GM19372 (cell line): ENCODE results near the gene HOTAIR.

Experiments
- ATAC-seq: cut with Tn5 transposase; IDR thresholded peaks from one replicate; pipeline ENCODE4 v1.9.1; 2021; ENCODE audit warnings: mild to moderate bottlenecking, low read depth, moderate library complexity; ENCODE audit not compliant: unreplicated experiment

Gene HOTAIR

DNA sequence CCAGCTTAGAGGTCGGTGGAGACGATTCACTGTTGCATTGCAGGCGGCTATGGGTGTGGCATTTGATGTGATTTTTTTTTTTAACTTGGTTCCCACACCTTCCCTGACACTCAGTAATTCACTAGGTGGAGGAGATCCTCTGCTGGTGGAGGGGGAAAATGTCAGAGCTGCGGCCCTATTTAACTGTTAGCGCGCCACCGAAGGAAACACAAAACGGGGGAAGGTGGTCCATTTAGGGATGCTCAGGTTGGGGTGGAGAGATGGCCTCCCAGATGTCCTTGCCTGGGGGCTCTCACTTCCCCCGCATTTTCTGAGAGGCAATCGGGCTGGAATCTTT, 24.3 kb downstream of the HOTAIR start:
- ATAC-seq = no peak

DNA sequence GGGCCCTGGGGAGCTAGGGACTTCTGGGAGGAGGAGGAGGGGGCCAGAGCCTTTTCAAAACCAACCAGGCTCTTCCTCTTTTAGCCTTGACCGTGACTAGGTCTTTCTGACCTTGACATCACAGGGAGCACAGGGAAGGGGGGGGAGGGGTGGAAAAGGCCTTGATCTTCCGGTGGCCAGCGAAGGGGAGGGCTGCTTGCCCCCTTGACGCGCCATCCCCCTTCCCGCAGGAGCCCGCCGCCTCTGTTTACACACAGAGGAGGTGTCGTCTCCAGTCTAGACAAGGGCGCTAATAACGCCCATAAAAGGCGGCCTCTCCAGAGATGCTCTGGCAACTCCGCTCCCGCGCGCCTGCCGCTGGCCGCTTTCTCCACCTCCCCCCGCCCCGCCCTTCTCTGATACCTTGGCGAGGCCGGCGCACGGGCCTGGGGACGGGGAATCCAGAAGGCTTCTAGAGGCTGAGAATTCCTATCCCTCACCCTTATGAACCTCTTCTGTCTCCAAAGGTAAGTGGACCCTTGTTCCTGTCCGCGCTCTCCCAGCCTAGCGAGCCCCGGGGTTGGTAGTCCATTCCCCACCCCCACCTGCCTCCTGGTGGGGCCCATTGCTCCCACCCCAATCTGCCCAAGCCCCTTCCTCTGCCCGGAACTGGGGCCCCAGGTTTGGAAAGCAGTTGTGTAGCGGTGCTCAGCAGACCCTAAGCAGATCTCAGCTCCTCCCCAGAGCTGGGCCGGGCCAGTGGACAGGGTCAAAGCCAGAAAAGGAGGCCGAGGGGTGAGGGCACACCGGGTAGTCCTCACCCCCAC, 24.9 kb downstream of the HOTAIR start:
- ATAC-seq = no peak

DNA sequence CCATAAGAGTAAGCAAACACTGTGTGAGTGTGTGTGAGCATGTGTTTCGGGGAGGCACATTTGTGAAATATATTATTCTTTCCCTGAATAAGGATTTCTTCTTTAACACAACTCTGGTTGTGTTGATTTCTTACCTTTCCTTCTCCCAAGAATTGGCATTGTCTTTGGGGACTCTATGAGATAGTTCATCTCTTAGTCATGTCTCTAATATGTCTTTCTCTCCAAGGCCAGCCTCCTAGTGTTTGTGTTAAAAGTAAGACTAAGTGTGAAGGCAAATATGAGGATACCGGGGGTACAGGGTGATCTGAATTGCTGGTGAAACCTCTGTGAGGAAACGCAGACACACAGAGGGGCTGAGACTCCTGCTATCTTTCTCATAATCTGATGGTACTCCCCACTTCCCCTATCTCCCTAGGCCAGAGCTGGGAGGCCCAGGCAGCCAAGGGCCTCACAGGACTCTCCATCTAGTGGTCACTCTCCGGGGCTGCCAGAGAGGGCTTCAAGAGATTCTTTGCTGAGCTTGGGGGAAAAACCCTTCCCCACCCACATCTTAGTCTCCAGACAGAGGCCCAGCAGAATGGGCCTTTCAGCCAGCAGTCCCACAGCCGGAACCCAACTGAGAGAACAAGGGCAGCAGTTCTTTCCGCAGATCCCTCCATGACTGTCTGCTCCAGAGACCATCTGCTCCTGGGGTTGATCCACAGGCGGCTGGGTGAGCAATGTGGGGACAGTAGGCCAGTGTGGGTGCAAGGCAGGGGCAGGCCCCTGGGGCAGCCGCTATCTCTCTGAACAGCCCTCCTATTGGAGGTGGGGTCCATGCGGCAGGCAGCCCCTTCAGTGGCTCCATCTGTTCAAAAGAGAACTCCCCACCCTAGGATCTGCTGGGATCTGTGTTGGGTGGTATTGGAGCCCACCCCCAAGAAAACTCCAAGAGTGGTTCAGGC, 25.8 kb downstream of the HOTAIR start:
- no peak for ATAC-seq

DNA sequence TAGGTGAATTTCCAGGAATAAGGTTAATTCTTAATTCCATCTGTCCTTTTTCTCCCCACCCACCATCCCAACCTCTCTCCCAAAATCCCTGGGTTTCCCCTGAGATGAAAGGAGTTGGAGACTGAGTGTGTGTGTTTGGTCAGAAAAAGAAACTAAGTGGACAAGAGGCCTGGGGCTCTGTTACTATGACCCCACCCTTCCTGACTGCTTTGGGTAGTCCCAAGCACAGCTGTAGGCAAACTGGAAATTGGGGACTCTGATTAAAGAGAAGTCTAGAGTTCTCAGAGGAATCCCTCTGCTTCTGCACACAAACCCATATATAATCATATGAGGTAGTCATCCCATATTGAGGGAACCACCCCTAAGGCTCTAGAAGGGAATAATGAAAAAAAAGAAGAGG, 27.0 kb downstream of the HOTAIR start:
- ATAC-seq = no peak

GRCh38 chr12:53944907-53945847, 29.6 kb downstream of the HOTAIR start:
- ATAC-seq = no peak

- no peak for ATAC-seq
Observed at GRCh38 chr12:53944209-53944608, 30.5 kb downstream of the HOTAIR start.

DNA sequence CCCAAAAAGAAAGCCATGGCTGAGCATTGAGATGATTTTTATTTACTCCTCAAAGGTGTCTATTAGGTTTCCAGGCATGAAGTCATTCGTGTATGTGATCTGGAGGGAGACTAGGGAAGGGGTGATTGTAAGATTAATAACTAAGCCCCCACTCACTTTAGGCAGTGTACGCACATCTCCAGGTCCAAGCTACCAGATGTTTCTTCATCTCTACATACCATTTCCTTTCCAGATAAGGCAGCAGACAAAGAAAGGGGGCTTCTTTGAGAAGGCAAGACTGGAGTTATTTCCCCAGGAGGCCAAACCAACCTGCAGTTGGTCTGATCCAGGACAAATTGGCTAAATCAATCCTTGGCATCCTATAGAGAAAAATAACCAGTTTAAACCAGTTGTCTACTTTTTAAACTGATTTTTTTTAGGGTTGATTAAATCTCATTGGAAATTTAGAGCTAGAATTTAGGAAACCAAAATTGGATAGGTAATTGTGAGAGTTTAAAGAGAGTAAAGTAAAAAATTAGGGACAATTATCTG, 32.2 kb downstream of the HOTAIR start:
- ATAC-seq = no peak

- no peak for ATAC-seq
Observed at GRCh38 chr12:53941750-53942149, 33.0 kb downstream of the HOTAIR start.

DNA sequence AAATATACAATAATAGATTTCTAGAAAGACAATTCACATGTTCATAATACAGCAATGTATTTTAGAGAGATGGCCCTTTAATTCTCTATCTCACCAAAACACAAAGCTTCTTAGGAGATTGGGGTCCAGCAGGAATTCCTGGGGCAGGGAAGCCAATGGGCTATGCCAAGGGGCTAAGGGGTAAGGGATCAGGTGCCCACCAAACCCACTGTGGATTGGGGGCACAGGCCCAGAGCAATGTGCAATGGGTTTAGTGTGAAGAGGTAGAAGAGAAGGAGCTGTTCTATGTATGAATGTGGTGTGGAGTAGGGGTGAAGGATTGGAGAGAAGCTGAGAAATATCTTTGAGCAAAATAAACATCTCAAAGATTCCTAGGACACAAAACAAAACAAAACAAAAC, 33.6 kb downstream of the HOTAIR start:
- ATAC-seq = no peak

GRCh38 chr12:53940443-53941014, 34.2 kb downstream of the HOTAIR start:
- ATAC-seq = no peak

- no peak for ATAC-seq
Observed at GRCh38 chr12:53939141-53940108, 35.3 kb downstream of the HOTAIR start.

- no peak for ATAC-seq
Observed at GRCh38 chr12:53938326-53939140, 36.2 kb downstream of the HOTAIR start, which contains the start of gene HOXC13. Gene HOXC13, plus strand, starts transcription at chr12:53938831. Its CDS starts 76 bp downstream, at chr12:53938907.

DNA sequence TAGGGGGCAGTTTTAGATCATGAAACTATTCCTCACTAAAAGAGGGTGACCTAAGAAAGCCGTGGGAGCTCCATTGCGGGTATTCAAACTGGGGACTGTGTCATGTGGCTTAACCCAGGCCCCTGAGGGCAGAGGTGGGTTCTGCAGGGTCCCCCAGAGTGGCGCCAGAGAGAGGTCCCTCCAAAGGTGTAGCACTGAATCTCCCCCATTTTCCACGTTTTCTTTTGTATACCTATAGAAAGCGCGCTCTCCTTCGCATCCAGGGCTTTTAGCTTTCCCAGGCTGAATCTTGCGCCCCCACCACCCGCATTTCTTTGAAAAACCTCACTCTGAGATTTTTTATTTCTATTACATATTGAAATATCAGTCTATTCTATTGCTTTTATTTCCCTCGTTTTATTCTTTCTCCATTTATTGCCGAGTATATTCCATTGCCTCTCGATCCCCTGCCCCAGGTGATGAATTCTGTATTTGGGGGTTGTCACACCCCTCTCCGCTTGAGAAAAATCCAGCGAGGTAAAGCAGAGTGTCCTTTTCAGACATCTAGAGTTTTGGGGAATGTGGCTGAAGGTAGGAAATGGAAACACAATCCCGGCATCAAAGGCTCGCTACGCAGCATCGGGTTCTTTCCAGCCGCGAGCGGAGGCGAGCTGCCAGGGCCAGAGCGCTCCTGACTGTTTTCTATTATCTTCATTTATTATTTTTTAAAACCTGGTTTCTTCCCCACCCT, 37.0 kb downstream of the HOTAIR start:
- ATAC-seq = no peak

DNA sequence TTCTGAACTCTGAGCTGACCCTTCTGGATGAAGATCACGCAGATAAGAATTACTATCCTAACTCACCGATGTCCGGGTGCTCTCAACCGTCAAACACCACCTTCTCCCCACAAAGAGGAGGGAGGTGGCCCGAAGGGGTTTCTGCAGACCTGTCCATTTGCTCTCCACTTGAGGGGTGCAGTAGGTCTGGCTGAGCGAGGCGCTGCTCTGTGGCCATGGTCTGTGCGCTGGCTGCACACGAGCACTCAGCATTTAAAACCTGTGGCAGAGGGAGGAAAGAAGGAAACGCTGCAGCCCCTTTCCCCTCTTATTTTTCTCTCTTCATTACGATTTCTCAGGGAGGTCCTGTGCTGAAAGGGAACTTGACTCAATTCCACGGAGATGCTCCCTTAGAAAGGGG, 37.7 kb downstream of the HOTAIR start:
- ATAC-seq = no peak

GRCh38 chr12:53935383-53936341, 39.1 kb downstream of the HOTAIR start:
- ATAC-seq = no peak

DNA sequence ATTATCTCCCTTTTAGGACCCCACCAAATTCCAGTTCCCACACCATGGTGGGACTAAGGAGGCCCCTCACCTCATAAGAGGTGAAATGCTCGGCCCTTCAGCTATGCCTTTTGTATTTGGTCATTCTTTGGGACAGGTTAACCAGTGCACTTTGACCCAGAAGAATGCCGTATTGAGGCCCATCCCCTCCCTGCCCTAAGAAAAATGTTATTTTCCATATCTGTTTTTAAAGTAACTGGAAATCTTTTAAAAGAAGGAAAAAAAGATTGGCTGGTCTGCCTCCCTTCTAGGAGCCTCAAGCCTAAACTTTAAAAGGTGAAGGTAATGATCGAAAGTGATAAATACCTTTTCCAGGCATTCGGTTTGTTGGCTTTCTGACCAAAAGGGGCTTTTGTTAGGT, 41.8 kb downstream of the HOTAIR start:
- no peak for ATAC-seq
